Endothelial cell of umbilical vein (primary cell): ENCODE results near the gene EIF4B. TPM values are rescaled to one million over a fixed set of nuclear protein-coding genes. Genes with fewer than 3 reads are reported as not detected.

ENCODE experiments used
- BruUV-seq: library from RNA; stranded (reverse); fragments of 400-500 nt; replicated peaks from 2 replicates; lab custom pipeline; 2021; lab: Mats Ljungman, UMichigan
- CTCF ChIA-PET: fragments of 300-600, 350-600 bp; sonication (Branson Sonifier 250); formaldehyde crosslinking; loops from one replicate; lab custom pipeline; 2021; ENCODE audit warnings: antibody characterized with exemption, inconsistent platforms; lab: Charles Lee
- POLR2A ChIA-PET: fragments of 300-600, 350-600 bp; sonication (Branson Sonifier 250); formaldehyde crosslinking; loops from one replicate; lab custom pipeline; 2021; ENCODE audit warnings: antibody characterized with exemption, inconsistent platforms; lab: Charles Lee
- DNase-seq: peaks from one replicate; pipeline ENCODE4 v3.0.0-alpha.2; 2011; ENCODE audit warnings: low read depth, low spot score
- FAIRE-seq: peaks from 2 replicates; lab custom pipeline; 2011; peaks lifted over from hg19 to GRCh38; lab: Jason Lieb, UNC
- H2AFZ ChIP-seq: 2 replicates; pipeline ENCODE4 v1.6.0; 2012; ENCODE audit warnings: low read depth, low read length, control low read depth, inconsistent platforms
- H3K27ac ChIP-seq: 2 replicates; pipeline ENCODE4 v1.5.1; 2011; ENCODE audit warnings: low read depth, mild to moderate bottlenecking, control low read depth, low read length, moderate library complexity; ENCODE audit not compliant: insufficient read depth
- H3K27me3 ChIP-seq, 2 experiments: 2 replicates each; pipeline versions ENCODE4 v1.6.0 to v1.6.1; 2011; ENCODE audit warnings: low read length in 2 of 2, mixed read lengths in 1 of 2; ENCODE audit not compliant: control insufficient read depth in 2 of 2, insufficient read depth in 2 of 2
- H3K36me3 ChIP-seq, 2 experiments: 2 replicates in 1 of 2; 3 replicates in 1 of 2; pipeline ENCODE4 v1.5.1; 2011; ENCODE audit warnings: low read length in 2 of 2, mild to moderate bottlenecking in 1 of 2, moderate library complexity in 1 of 2; ENCODE audit not compliant: control insufficient read depth in 2 of 2, insufficient read depth in 2 of 2; ENCODE audit errors: extremely low read depth in 1 of 2
- H3K4me1 ChIP-seq: 3 replicates; pipeline ENCODE4 v1.5.1; 2011; ENCODE audit warnings: mild to moderate bottlenecking, low read length; ENCODE audit not compliant: control insufficient read depth, insufficient read depth; ENCODE audit errors: extremely low read depth
- H3K4me2 ChIP-seq: 2 replicates; pipeline ENCODE4 v1.6.1; 2011; ENCODE audit warnings: low read length, control low read depth, mixed read lengths; ENCODE audit not compliant: insufficient read depth
- H3K4me3 ChIP-seq, 3 experiments: fragments of 200-600 bp in 1 of 3; sonication (generic), shearing (Covaris generic) in 1 of 3; replicated peaks in 1 of 3; 2 replicates each; pipeline ENCODE4 v1.5.1; 2011 to 2016; ENCODE audit warnings: control low read depth in 3 of 3, low read length in 3 of 3, mild to moderate bottlenecking in 2 of 3, inconsistent platforms in 1 of 3, low read depth in 1 of 3, moderate library complexity in 1 of 3; ENCODE audit not compliant: insufficient read depth in 1 of 3
- H3K79me2 ChIP-seq: 2 replicates; pipeline ENCODE4 v1.6.0; 2012; ENCODE audit warnings: low read length, inconsistent platforms; ENCODE audit not compliant: control insufficient read depth, insufficient read depth
- H3K9ac ChIP-seq: replicated peaks from 2 replicates; pipeline ENCODE3; 2011; ENCODE audit warnings: low read length, control low read depth; ENCODE audit not compliant: insufficient read depth; ENCODE audit errors: extremely low read depth
- H3K9me1 ChIP-seq: replicated peaks from 3 replicates; pipeline ENCODE4 v1.6.0; 2011; ENCODE audit warnings: mild to moderate bottlenecking, low read length; ENCODE audit not compliant: control insufficient read depth, insufficient read depth; ENCODE audit errors: extremely low read depth
- H3K9me3 ChIP-seq: replicated peaks from 2 replicates; pipeline ENCODE4 v1.5.1; 2012; ENCODE audit warnings: low read length, inconsistent platforms; ENCODE audit not compliant: control insufficient read depth, insufficient read depth
- H4K20me1 ChIP-seq: replicated peaks from 2 replicates; pipeline ENCODE3; 2011; ENCODE audit warnings: mild to moderate bottlenecking, low read length; ENCODE audit not compliant: control insufficient read depth, insufficient read depth; ENCODE audit errors: extremely low read depth
- CTCF ChIP-seq, 2 donors: IDR thresholded peaks; 1 replicate in 1 of 2; 2 replicates in 1 of 2; pipeline ENCODE4 v1.5.1; 2011; ENCODE audit warnings: low read length in 2 of 2, mild to moderate bottlenecking in 2 of 2, moderate library complexity in 2 of 2, control low read depth in 1 of 2, inconsistent platforms in 1 of 2, low read depth in 1 of 2; ENCODE audit not compliant: insufficient read depth in 1 of 2; ENCODE audit errors: extremely low read depth in 1 of 2
- JUN ChIP-seq: IDR thresholded peaks from 2 replicates; pipeline ENCODE4 v1.6.1; 2011; ENCODE audit warnings: borderline replicate concordance, low read depth; ENCODE audit not compliant: insufficient read length, insufficient read depth
- MAX ChIP-seq: IDR thresholded peaks from 2 replicates; pipeline ENCODE4 v1.6.1; 2011; ENCODE audit not compliant: insufficient read depth, insufficient read length
- MYC ChIP-seq: IDR thresholded peaks from one replicate; pipeline ENCODE4 v1.6.1; 2011; ENCODE audit warnings: mild to moderate bottlenecking, low read depth, low read length
- POLR2AphosphoS5 ChIP-seq: IDR thresholded peaks from 2 replicates; pipeline ENCODE4 v1.6.1; 2012; ENCODE audit warnings: low read depth, mild to moderate bottlenecking, control low read depth, low read length, moderate library complexity; ENCODE audit not compliant: insufficient read depth
- dilution Hi-C: fragments of 300-500 bp; cut with MboI; formaldehyde crosslinking; loops from one replicate; pipeline ENCODE4 v1.15.0; 2019; ENCODE audit warnings: low sequenced_read_pairs; ENCODE audit not compliant: extremely low pct_ligation_motif_present
- intact Hi-C: fragments of 100-400 bp; cut with micrococcal nuclease; formaldehyde crosslinking; loops from one replicate; pipeline ENCODE4 v1.10.0; 2022
- polyA plus RNA-seq, 4 experiments: library from polyadenylated mRNA; depleted of rRNA in 3 of 4; stranded (reverse) in 3 of 4; unstranded in 1 of 4; fragments of >200 nt; gene quantifications; 2 replicates each; pipeline versions ENCODE4 v1.2.1 to v1.2.3, GENCODE V29; 2011 to 2012; ENCODE audit warnings: missing spikeins in 1 of 4
- total RNA-seq: library from RNA; stranded (reverse); gene quantifications from 2 replicates; pipeline ENCODE4 v1.2.3, GENCODE V29; 2021

The EIF4B gene
- total and polyA plus RNA-seq, 2 donors (not counting 3 experiments of a cell fraction or from before 2014, with no cell fraction given) = 233 to 382 TPM

DNA sequence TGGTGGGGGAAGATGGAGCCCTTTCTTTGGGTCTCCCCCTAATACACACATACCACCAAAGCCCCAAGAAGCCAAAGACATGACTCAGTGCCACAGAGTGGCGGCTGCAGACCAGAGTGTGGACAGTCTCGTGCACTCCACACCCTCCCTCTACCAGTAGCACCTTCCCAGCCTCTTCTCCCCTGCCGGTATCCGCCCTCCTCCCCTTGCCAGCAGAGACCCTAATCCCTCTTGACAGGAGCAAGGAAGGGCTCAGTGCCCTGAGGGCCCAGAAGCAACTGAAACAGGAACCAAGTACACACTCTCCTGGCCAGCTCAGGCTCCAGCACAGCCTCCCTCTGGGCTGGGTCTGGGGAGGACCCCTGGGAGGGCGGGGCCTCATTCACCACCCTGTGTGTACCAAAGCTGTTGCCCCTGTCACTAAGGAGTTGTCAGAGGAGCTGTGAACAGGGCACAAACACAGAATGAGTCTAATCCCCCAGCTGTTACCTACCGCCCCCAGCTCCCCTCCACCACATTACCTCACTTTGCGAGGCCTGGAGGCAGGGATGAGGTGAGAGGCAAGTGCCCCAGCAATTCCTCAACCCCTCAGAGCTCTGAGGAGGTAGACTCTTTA lies 64.7 kb downstream of the EIF4B start:
- H3K4me3 ChIP-seq = no peak overlapping the region
- H3K4me1 ChIP-seq = peaks cover 38% of the 10 kb centered on the region
- H3K9me1 ChIP-seq = no peaks in the 10 kb centered on the region
- H4K20me1 ChIP-seq = no peaks in the 10 kb centered on the region
- POLR2A ChIA-PET = interaction anchor here (1.6 kb wide), 1 partner anchor 28 kb away, joined by 5 read pairs; no protein-coding TSS in a partner anchor
- no peak overlapping the region for H2AFZ ChIP-seq
- H3K9ac ChIP-seq = no peak overlapping the region
- CTCF ChIA-PET = interaction anchor here (0.6 to 14.2 kb wide), 6 partner anchors 10 to 127 kb away, joined by 5 to 463 read pairs (median 10); partner anchors contain the start of genes IGFBP6 and SOAT2
- H3K79me2 ChIP-seq = no peaks in the 10 kb centered on the region
- H3K27ac ChIP-seq = no peak overlapping the region
- no peak for FAIRE-seq
- dilution Hi-C loops (no loop called here), intact Hi-C loops (no loop called here)
- H3K4me2 ChIP-seq = no peak overlapping the region
- peaks cover 0 to 15% of the 10 kb centered on the region in 2 experiments for H3K36me3 ChIP-seq
- H3K9me3 ChIP-seq = no peaks in the 10 kb centered on the region
- no peak for TF ChIP-seq JUN
- no peak for DNase-seq
- no peaks in the 10 kb centered on the region for H3K27me3 ChIP-seq
- no TSS peak for BruUV-seq

DNA sequence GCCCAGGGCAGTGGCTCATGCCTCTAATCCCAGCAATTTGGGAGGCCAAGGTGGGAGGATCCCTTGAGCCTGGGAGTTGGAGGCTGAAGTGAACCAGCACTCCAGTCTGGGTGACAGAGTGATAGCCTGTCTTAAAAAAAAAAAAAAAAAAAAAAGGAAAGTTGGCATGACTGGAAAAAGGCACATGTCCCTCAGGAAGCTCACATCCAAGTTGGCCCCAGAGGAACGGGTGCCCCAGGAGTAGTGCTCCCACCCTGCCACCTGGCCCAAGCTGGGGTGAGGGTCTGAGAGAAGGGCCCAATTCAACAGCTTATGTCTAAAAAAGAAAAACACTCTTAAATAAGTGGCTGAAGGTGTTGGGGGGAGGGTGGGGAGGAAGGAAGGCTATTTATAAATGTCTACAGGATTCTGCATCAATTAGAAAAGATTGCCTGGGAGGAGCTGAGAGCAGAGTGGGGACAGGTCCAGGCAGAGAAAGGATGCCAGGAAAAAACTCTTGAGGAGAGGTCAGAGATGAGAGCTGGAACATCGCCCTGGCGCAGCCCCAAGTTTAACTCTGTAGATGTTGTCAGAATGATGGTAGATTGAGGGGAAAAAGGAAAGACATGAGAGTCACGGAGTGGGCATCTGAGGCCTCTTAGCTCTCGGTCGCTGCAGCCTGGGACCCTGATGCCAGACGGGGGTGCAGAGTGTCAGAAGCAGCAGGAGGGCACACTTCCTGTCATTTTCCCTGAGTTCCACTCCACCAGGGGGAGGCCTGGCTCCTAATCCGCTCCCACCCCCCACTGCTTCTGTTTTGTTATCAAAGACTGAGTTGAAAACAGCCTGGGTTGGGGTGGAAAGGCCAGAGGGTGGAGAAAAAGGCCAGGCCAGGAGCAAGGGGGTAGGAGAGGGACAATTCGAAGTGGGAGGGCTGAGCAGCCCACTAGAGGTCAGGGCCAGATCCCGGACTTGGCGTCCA lies 65.6 kb downstream of the EIF4B start:
- peak overlapping the region; percentile 19 for H3K4me2 ChIP-seq

More for the DNA sequence above, 65.6 kb downstream of the EIF4B start:
- Histone ChIP-seq H3K4me1 (peaks cover 29% of the 10 kb centered on the region), H3K9me3 (no peaks in the 10 kb centered on the region), H3K9me1 (no peaks in the 10 kb centered on the region), H3K27me3 (no peaks in the 10 kb centered on the region), H4K20me1 (no peaks in the 10 kb centered on the region), H2AFZ (no peak overlapping the region), H3K9ac (no peak overlapping the region), H3K4me3 (no peak overlapping the region), H3K27ac (no peak overlapping the region), H3K79me2 (no peaks in the 10 kb centered on the region), H3K36me3 (peaks cover 0 to 20% of the 10 kb centered on the region in 2 experiments)
- dilution Hi-C loops (no loop called here), intact Hi-C loops (loop anchor here (1.0 kb wide), 1 partner anchor 27 kb away; no protein-coding TSS in a partner anchor)
- CTCF ChIA-PET = interaction anchor here (0.6 to 14.2 kb wide), 6 partner anchors 9 to 126 kb away, joined by 5 to 463 read pairs (median 10); partner anchors contain the start of genes IGFBP6 and SOAT2
- POLR2A ChIA-PET = interaction anchor here (1.6 kb wide), 1 partner anchor 27 kb away, joined by 5 read pairs; no protein-coding TSS in a partner anchor
- no TSS peak for BruUV-seq
- FAIRE-seq (peak; percentile 67), DNase-seq (peak; percentile 35)
- TF ChIP-seq MAX (no peak), MYC (no peak), POLR2AphosphoS5 (no peak), CTCF (IDR thresholded peaks at IDR 0.05; ENCODE audit: extremely low read depth in 1 of 2, insufficient read depth in 1 of 2, low read depth in 1 of 2, low read length in 2 of 2) (peak in 1 of 2 donors; percentile 26)
